Adrenal gland (tissue), 12 donors: ENCODE data around the gene NRARP. TPM values are rescaled to one million over a fixed set of nuclear protein-coding genes. Genes with fewer than 3 reads are reported as not detected.

Source experiments
- DNase-seq, 7 donors: peaks; one replicate each; pipeline ENCODE4 v3.0.0-alpha.2; 2019 to 2020
- H3K27ac ChIP-seq, 5 donors: fragments of 200-600 bp; sonication (generic) in 4 of 5; 1 replicate in 3 of 5; 2 replicates in 2 of 5; pipeline versions ENCODE4 v1.5.1 to v1.8.0; 2016 to 2020; ENCODE audit warnings: mild to moderate bottlenecking in 1 of 5
- H3K27me3 ChIP-seq: fragments of 200-600 bp; 2 replicates; pipeline ENCODE4 v1.8.0; 2021
- H3K36me3 ChIP-seq, 2 donors: fragments of 200-600 bp; replicated peaks in 1 of 2; 1 replicate in 1 of 2; 2 replicates in 1 of 2; pipeline versions ENCODE4 v1.5.1 to v1.8.0; 2018 to 2022
- H3K4me1 ChIP-seq, 2 donors: fragments of 200-600 bp; replicated peaks in 1 of 2; 1 replicate in 1 of 2; 2 replicates in 1 of 2; pipeline versions ENCODE4 v1.5.1 to v1.8.0; 2018 to 2021
- H3K4me3 ChIP-seq, 4 donors: fragments of 200-600 bp; sonication (generic) in 3 of 4; one replicate each; pipeline ENCODE4 v1.5.1; 2016 to 2018
- H3K9me3 ChIP-seq, 3 donors: fragments of 200-600 bp; sonication (generic) in 1 of 3; replicated peaks in 1 of 3; 1 replicate in 2 of 3; 2 replicates in 1 of 3; pipeline versions ENCODE4 v1.5.1 to v1.8.0; 2016 to 2021
- CTCF ChIP-seq, 6 experiments: fragments of 450-650 bp in 4 of 6; fragments of 200-600 bp in 2 of 6; sonication (generic) in 1 of 6; IDR thresholded peaks; 1 replicate in 5 of 6; 2 replicates in 1 of 6; pipeline versions ENCODE4 v1.5.1 to v1.8.0; 2016 to 2021; ENCODE audit warnings: antibody characterized with exemption in 6 of 6, mild to moderate bottlenecking in 2 of 6, moderate library complexity in 1 of 6
- POLR2A ChIP-seq, 2 donors: fragments of 450-650 bp; IDR thresholded peaks; one replicate each; pipeline ENCODE4 v1.6.1; 2017; ENCODE audit warnings: antibody characterized with exemption in 2 of 2, mild to moderate bottlenecking in 2 of 2, moderate library complexity in 1 of 2
- WGBS, 4 donors: extraction: QIAGEN DNeasy Blood & Tissue Kit in 2 of 4; methylation state at CpG; one replicate each; pipeline versions ENCODE4 v1.1.5 to v1.1.7; 2013 to 2017; 5-methylcytosine and 5-hydroxymethylcytosine counted together
- intact Hi-C, 2 donors: fragments of 100-400 bp; cut with DNase I; formaldehyde crosslinking; loops; one replicate each; pipeline versions ENCODE4 v1.14.1 to v1.15.0; 2022 to 2023
- polyA plus RNA-seq, 3 donors: library from polyadenylated mRNA; stranded (reverse); fragments of 200-250 nt in 2 of 3; fragments of 350-450 nt in 1 of 3; fragmentation: Illumina TruSeq in 1 of 3; extraction: RNeasy Lipid Tissue Mini Kit (QIAGEN cat#74804) in 1 of 3; gene quantifications; one replicate each; pipeline ENCODE4 v1.2.3, GENCODE V29; 2013 to 2014
- total RNA-seq, 9 donors: library from RNA; depleted of rRNA in 4 of 9; stranded (reverse); fragments of >200 nt in 4 of 9; fragments of 120-200 nt in 1 of 9; fragmentation: NEBNext Ultra II Directional in 1 of 9; extraction: Animal tissue kit (Norgen Biotek cat#: 25700) in 1 of 9; gene quantifications; one replicate each; pipeline versions ENCODE4 v1.1.0 to v1.2.4, GENCODE V29; 2013 to 2023
- donor health status: healthy with polysubstance abuse.
- donor health status: Bipolar disorder and iron deficiency.
- donor health status: DM: yes; HTN: yes; CAD: no.
- donor health status: DM: no; HTN: no; CAD: no.
- donor health status: DM: no; HTN: no; CAD: no.
- donor health status: DM: yes; HTN: yes; CAD: no.

NRARP gene
- total and polyA plus RNA-seq, 12 donors, result 0.59 to 11.2 (median 2.7) TPM

GRCh38 chr9:137309368-137310188, 7.5 kb upstream of the NRARP start:
- Histone ChIP-seq H3K27ac (no peak overlapping the region), H3K4me1 (peaks cover 7 to 18% of the 10 kb centered on the region in 2 donors), H3K9me3 (no peaks in the 10 kb centered on the region), H3K27me3 (peaks cover 8% of the 10 kb centered on the region), H3K36me3 (no peaks in the 10 kb centered on the region), H3K4me3 (no peak overlapping the region)
- TF ChIP-seq CTCF (IDR thresholded peaks at IDR 0.05), result no peak
- no peak for TF ChIP-seq POLR2A (IDR thresholded peaks at IDR 0.05)
- 65 to 86% (median 81%) methylated on average over 4 to 15 of the region's 15 CpGs for WGBS, 4 donors
- DNase-seq, result peak in 2 of 7 donors; percentile 10 to 14
- intact Hi-C loops, result no loop called here

- Histone ChIP-seq H3K27ac (no peak overlapping the region), H3K4me3 (no peak overlapping the region), H3K27me3 (peaks cover 14% of the 10 kb centered on the region), H3K9me3 (no peaks in the 10 kb centered on the region), H3K36me3 (no peaks in the 10 kb centered on the region), H3K4me1 (peaks cover 7 to 22% of the 10 kb centered on the region in 2 donors)
- WGBS, 4 donors, result 46 to 69% (median 51%) methylated on average over 12 to 20 of the region's 20 CpGs
- TF ChIP-seq CTCF (IDR thresholded peaks at IDR 0.05) (no peak), POLR2A (IDR thresholded peaks at IDR 0.05) (no peak)
- DNase-seq, result peak in 1 of 7 donors; percentile 9
- intact Hi-C loops, result no loop called here
Observed at GRCh38 chr9:137308057-137308619, 6.1 kb upstream of the NRARP start.

- no peaks in the 10 kb centered on the region for H3K36me3 ChIP-seq
- H3K4me3 ChIP-seq, result no peak overlapping the region
- no peak overlapping the region for H3K27ac ChIP-seq
- H3K4me1 ChIP-seq, result peaks cover 7 to 26% of the 10 kb centered on the region in 2 donors
- 32 to 34% (median 33%) methylated on average over 11 to 30 of the region's 30 CpGs for WGBS, 4 donors
- peak in 4 of 7 donors; percentile 13 to 21 (median 16) for DNase-seq
- intact Hi-C loops, result no loop called here
- H3K9me3 ChIP-seq, result no peaks in the 10 kb centered on the region
- H3K27me3 ChIP-seq, result peaks cover 14% of the 10 kb centered on the region
- TF ChIP-seq POLR2A (IDR thresholded peaks at IDR 0.05) (no peak), CTCF (IDR thresholded peaks at IDR 0.05) (no peak)
Observed at GRCh38 chr9:137307255-137308056, 5.4 kb upstream of the NRARP start.

GRCh38 chr9:137306850-137307254, 4.8 kb upstream of the NRARP start:
- intact Hi-C loops, result no loop called here
- TF ChIP-seq CTCF (IDR thresholded peaks at IDR 0.05) (no peak), POLR2A (IDR thresholded peaks at IDR 0.05) (no peak)
- DNase-seq, result peak in 3 of 7 donors; percentile 11 to 35 (median 33)
- Histone ChIP-seq H3K4me3 (no peak overlapping the region), H3K27ac (peak overlapping the region in 1 of 5 donors; percentile 86), H3K4me1 (peaks cover 7 to 26% of the 10 kb centered on the region in 2 donors), H3K9me3 (no peaks in the 10 kb centered on the region), H3K27me3 (peaks cover 14% of the 10 kb centered on the region), H3K36me3 (no peaks in the 10 kb centered on the region)
- WGBS, 4 donors, result 33 to 36% (median 35%) methylated on average over 3 to 23 of the region's 23 CpGs; no CpG with 5 or more reads in 1 of the 4 donors
